GM12878 (cell line): ENCODE measurements around the gene SLAMF9. TPM values are rescaled to one million over a fixed set of nuclear protein-coding genes. Genes with fewer than 3 reads are reported as not detected.

Experiments
- ATAC-seq: fragments of 200-7000 bp; cut with Tn5 transposase; 3 replicates; pipeline ENCODE4 v1.9.1; 2020; ENCODE audit warnings: mild to moderate bottlenecking, moderate library complexity
- BruUV-seq: library from RNA; stranded (reverse); fragments of 400-500 nt; replicated peaks from 2 replicates; lab custom pipeline; 2021; lab: Mats Ljungman, UMichigan
- CTCF ChIA-PET: fragments of 300-600 bp; sonication (Branson Sonifier 250); formaldehyde crosslinking; extraction: SDS; loops from one replicate; lab custom pipeline; 2021; ENCODE audit warnings: inconsistent platforms; lab: Yijun Ruan, JAX
- POLR2A ChIA-PET: fragments of 350-600 bp; formaldehyde crosslinking; extraction: SDS; loops from one replicate; lab custom pipeline; 2021; ENCODE audit warnings: inconsistent platforms; lab: Charles Lee
- RAD21 ChIA-PET: fragments of 300-600 bp; sonication (Branson Sonifier 250); formaldehyde crosslinking; loops from one replicate; lab custom pipeline; 2023; ENCODE audit warnings: antibody characterized with exemption; ENCODE audit not compliant: unreplicated experiment; lab: Charles Lee
- SMC1A ChIA-PET: fragments of 300-600 bp; sonication (Branson Sonifier 250); formaldehyde crosslinking; loops from one replicate; lab custom pipeline; 2023; ENCODE audit not compliant: unreplicated experiment, uncharacterized antibody; lab: Charles Lee
- DNase-seq: peaks from one replicate; pipeline ENCODE4 v3.0.0-alpha.2; 2011; ENCODE audit warnings: low read depth, low spot score
- FAIRE-seq: peaks from 3 replicates; lab custom pipeline; 2011; peaks lifted over from hg19 to GRCh38; lab: Jason Lieb, UNC
- H2AFZ ChIP-seq: 2 replicates; pipeline ENCODE4 v1.6.0; 2011; ENCODE audit warnings: low read depth, low read length, control low read depth; ENCODE audit not compliant: control insufficient read depth
- H3K27ac ChIP-seq: 2 replicates; pipeline ENCODE4 v1.5.1; 2011; ENCODE audit warnings: control low read depth; ENCODE audit not compliant: control insufficient read depth, insufficient read depth
- H3K27me3 ChIP-seq, 2 experiments: replicated peaks in 1 of 2; 2 replicates each; pipeline versions ENCODE4 v1.6.0 to v1.6.1; 2011; ENCODE audit warnings: low read length in 1 of 2; ENCODE audit not compliant: control insufficient read depth in 2 of 2, insufficient read depth in 2 of 2
- H3K36me3 ChIP-seq, 2 experiments: 2 replicates each; pipeline ENCODE4 v1.5.1; 2011; ENCODE audit warnings: low read length in 1 of 2; ENCODE audit not compliant: control insufficient read depth in 2 of 2, insufficient read depth in 2 of 2
- H3K4me1 ChIP-seq: 2 replicates; pipeline ENCODE4 v1.6.1; 2011; ENCODE audit warnings: mild to moderate bottlenecking, low read length, moderate library complexity, mixed read lengths; ENCODE audit not compliant: control insufficient read depth, insufficient read depth
- H3K4me2 ChIP-seq: 2 replicates; pipeline ENCODE4 v1.6.0; 2011; ENCODE audit warnings: control low read depth; ENCODE audit not compliant: control insufficient read depth, insufficient read depth
- H3K4me3 ChIP-seq: fragments of 200-600 bp; sonication (generic); 2 replicates; pipeline ENCODE4 v1.5.1; 2016
- H3K79me2 ChIP-seq: 2 replicates; pipeline ENCODE4 v1.6.0; 2011; ENCODE audit warnings: low read length; ENCODE audit not compliant: control insufficient read depth, insufficient read depth
- H3K9ac ChIP-seq: 2 replicates; pipeline ENCODE4 v1.8.0; 2011; ENCODE audit warnings: low read length, control low read depth, mixed read lengths; ENCODE audit not compliant: control insufficient read depth, insufficient read depth
- H3K9me3 ChIP-seq: replicated peaks from 3 replicates; pipeline ENCODE4 v1.5.1; 2011; ENCODE audit warnings: mild to moderate bottlenecking, low read length; ENCODE audit not compliant: control insufficient read depth, insufficient read depth
- H4K20me1 ChIP-seq: 2 replicates; pipeline ENCODE4 v1.6.0; 2011; ENCODE audit not compliant: control insufficient read depth, insufficient read depth
- ASH2L ChIP-seq: fragments of 300-600, 200-600 bp; sonication (generic); IDR thresholded peaks from 2 replicates; pipeline ENCODE4 v1.6.1; 2017; ENCODE audit warnings: low read depth, mild to moderate bottlenecking, borderline replicate concordance
- ATF7 ChIP-seq: fragments of 450-650 bp; IDR thresholded peaks from 2 replicates; pipeline ENCODE4 v1.6.1; 2016; ENCODE audit warnings: low read depth, mild to moderate bottlenecking
- BACH1 ChIP-seq: fragments of 450-650 bp; IDR thresholded peaks from 2 replicates; pipeline ENCODE4 v1.6.1; 2017; ENCODE audit warnings: mild to moderate bottlenecking, borderline replicate concordance
- CHD2 ChIP-seq: IDR thresholded peaks from 2 replicates; pipeline ENCODE4 v1.6.1; 2011; ENCODE audit warnings: low read depth, low read length, improper control_type of control experiment, borderline replicate concordance
- CREB1 ChIP-seq: IDR thresholded peaks from 2 replicates; pipeline ENCODE4 v1.6.1; 2012; ENCODE audit warnings: low read depth, mild to moderate bottlenecking, inconsistent platforms
- DPF2 ChIP-seq: fragments of 450-650 bp; IDR thresholded peaks from 2 replicates; pipeline ENCODE4 v1.6.1; 2017; ENCODE audit warnings: mild to moderate bottlenecking
- EGR1 ChIP-seq, 2 experiments: IDR thresholded peaks; 1 replicate in 1 of 2; 2 replicates in 1 of 2; pipeline ENCODE4 v1.6.1; 2011 to 2012; ENCODE audit warnings: low read depth in 2 of 2, low read length in 2 of 2, borderline replicate concordance in 1 of 2, mild to moderate bottlenecking in 1 of 2, moderate library complexity in 1 of 2
- EP300 ChIP-seq, 2 experiments: fragments of 150-350 bp in 1 of 2; IDR thresholded peaks; 2 replicates each; pipeline ENCODE4 v1.6.1; 2011 to 2012; ENCODE audit warnings: low read depth in 2 of 2, low read length in 2 of 2, borderline replicate concordance in 1 of 2, improper control_type of control experiment in 1 of 2, inconsistent platforms in 1 of 2; ENCODE audit not compliant: control insufficient read depth in 1 of 2
- FOXK2 ChIP-seq: fragments of 450-650 bp; IDR thresholded peaks from 2 replicates; pipeline ENCODE4 v1.6.1; 2017; ENCODE audit warnings: mild to moderate bottlenecking, moderate library complexity
- IKZF1 ChIP-seq: fragments of 450-650 bp; conservative IDR thresholded peaks from 2 replicates; pipeline ENCODE4 v1.6.1; 2017; ENCODE audit warnings: antibody characterized with exemption, mild to moderate bottlenecking
- JUND ChIP-seq: IDR thresholded peaks from 2 replicates; pipeline ENCODE4 v1.6.1; 2012; ENCODE audit warnings: low read depth, mild to moderate bottlenecking, low read length, improper control_type of control experiment, moderate library complexity
- MEF2A ChIP-seq: IDR thresholded peaks from 2 replicates; pipeline ENCODE4 v1.6.1; 2011; ENCODE audit warnings: low read depth, mild to moderate bottlenecking, low read length, moderate library complexity; ENCODE audit not compliant: insufficient read depth
- PAX5 ChIP-seq: IDR thresholded peaks from 2 replicates; pipeline ENCODE4 v1.6.1; 2011; ENCODE audit warnings: low read depth, low read length, borderline replicate concordance
- PKNOX1 ChIP-seq: fragments of 450-650 bp; IDR thresholded peaks from 2 replicates; pipeline ENCODE4 v1.6.1; 2016; ENCODE audit warnings: mild to moderate bottlenecking
- RCOR1 ChIP-seq: conservative IDR thresholded peaks from 2 replicates; pipeline ENCODE4 v1.6.1; 2012; ENCODE audit warnings: low read depth, low read length, improper control_type of control experiment
- RELA ChIP-seq: fragments of 450-650 bp; IDR thresholded peaks from 2 replicates; pipeline ENCODE4 v1.8.0; 2014; ENCODE audit warnings: borderline replicate concordance; ENCODE audit not compliant: partially characterized antibody
- ZSCAN29 ChIP-seq: fragments of 450-650 bp; IDR thresholded peaks from 2 replicates; pipeline ENCODE4 v1.6.1; 2017; ENCODE audit warnings: mild to moderate bottlenecking, moderate library complexity
- WGBS: methylation state at CpG from one replicate; pipeline ENCODE4 v1.1.6; 2016; ENCODE audit warnings: low lambda C conversion rate; ENCODE audit not compliant: insufficient replicate concordance, insufficient coverage; ENCODE audit errors: missing lambda C conversion rate; 5-methylcytosine and 5-hydroxymethylcytosine counted together
- in situ Hi-C: fragments of 300-500 bp; cut with MboI; formaldehyde crosslinking; loops from 9 replicates; pipeline ENCODE4 v1.14.3; 2018; ENCODE audit warnings: mixed read lengths
- intact Hi-C: fragments of 100-400 bp; cut with micrococcal nuclease; formaldehyde crosslinking; loops from one replicate; pipeline ENCODE4 v1.14.2; 2022; ENCODE audit not compliant: unreplicated experiment
- polyA plus RNA-seq, 11 experiments: library from polyadenylated mRNA; depleted of rRNA in 4 of 11; unstranded in 6 of 11; stranded (reverse) in 5 of 11; fragments of >200 nt; fragmentation: Nextera tagmentation in 4 of 11; fragmentation: Illumina TruSeq in 1 of 11; extraction: Ambion mirVana in 4 of 11; extraction: Trizol in 1 of 11; gene quantifications; 1 replicate in 1 of 11; 2 replicates in 10 of 11; pipeline versions ENCODE4 v1.2.1 to v1.2.3, GENCODE V29; 2011 to 2016; ENCODE audit warnings: inconsistent platforms in 2 of 11, missing spikeins in 2 of 11, low read depth in 1 of 11
- total RNA-seq, 4 experiments: library from RNA; depleted of rRNA in 3 of 4; stranded (reverse); fragments of >200 nt in 3 of 4; fragmentation: Illumina TruSeq in 1 of 4; extraction: Trizol in 1 of 4; gene quantifications; 2 replicates each; pipeline versions ENCODE4 v1.2.1 to v1.2.3, GENCODE V29; 2013 to 2021

The SLAMF9 gene
- total and polyA plus RNA-seq, 10 of the 15 experiments (the other 5 are each of a cell fraction or from before 2014, with no cell fraction given), result not detected

- intact Hi-C loops, result loop anchor here (10.0 kb wide), 1 partner anchor 849 kb away; the partner anchor contains the start of gene AIM2
- in situ Hi-C loops, result no loop called here
- FAIRE-seq (no peak), ATAC-seq (peak; percentile 29), DNase-seq (no peak)
- no peaks in the 10 kb centered on the region for H3K9me3 ChIP-seq
- RAD21 ChIA-PET, result interaction anchor here (1.3 to 7.5 kb wide), 8 partner anchors 8 to 1302 kb away, joined by 3 to 94 read pairs (median 7); partner anchors contain the start of genes AIM2 and TOMM40L
- H3K9ac ChIP-seq, result peak overlapping the region; percentile 84
- TSS peak; percentile 88 for BruUV-seq
- 0% methylated on average over 20 of the region's 31 CpGs for WGBS
- H3K27ac ChIP-seq, result peak overlapping the region; percentile 82
- H3K27me3 ChIP-seq, result no peaks in the 10 kb centered on the region
- POLR2A ChIA-PET, result interaction anchor here (1.4 to 5.2 kb wide), 6 partner anchors 10 to 847 kb away, joined by 3 to 25 read pairs (median 10); partner anchors contain the start of gene AIM2
- H3K79me2 ChIP-seq, result peaks cover 61% of the 10 kb centered on the region
- peak overlapping the region; percentile 68 for H3K4me2 ChIP-seq
- peak overlapping the region; percentile 82 for H3K4me3 ChIP-seq
- H2AFZ ChIP-seq, result no peak overlapping the region; the same call in 1 of the 2 replicates
- SMC1A ChIA-PET, result interaction anchor here (0.5 to 8.1 kb wide), 9 partner anchors 8 to 125 kb away, joined by 3 to 83 read pairs (median 4); no protein-coding TSS in a partner anchor
- peaks cover 6 to 14% of the 10 kb centered on the region in 2 experiments; a peak in 3 of 4 replicates for H3K36me3 ChIP-seq
- CTCF ChIA-PET, result interaction anchor here (0.6 to 22.4 kb wide), 12 partner anchors 12 to 423 kb away, joined by 3 to 422 read pairs (median 8); no protein-coding TSS in a partner anchor
- H4K20me1 ChIP-seq, result no peaks in the 10 kb centered on the region
- H3K4me1 ChIP-seq, result peaks cover 32% of the 10 kb centered on the region
- 0 out of 4 replicates have a peak, but pooled peaks of 1 of the 2 experiments have one; percentile 10 for TF ChIP-seq EP300 (IDR thresholded peaks at IDR 0.05; ENCODE audit: borderline replicate concordance in 1 of 2, control insufficient read depth in 1 of 2, low read depth in 2 of 2, low read length in 2 of 2)
- 0 out of 2 replicates have a peak, but pooled peaks have one; percentile 21 for TF ChIP-seq ZSCAN29
- TF ChIP-seq ASH2L, result no peak
- no peak for TF ChIP-seq RCOR1
- TF ChIP-seq JUND, result peak; percentile 57; the same call in 1 of the 2 replicates
- peak in 1 of 2 experiments; percentile 26; a peak in 1 of 3 replicates for TF ChIP-seq EGR1 (IDR thresholded peaks at IDR 0.05; ENCODE audit: borderline replicate concordance in 1 of 2, low read depth in 2 of 2, low read length in 2 of 2)
- 0 out of 2 replicates have a peak, but pooled peaks have one; percentile 2 for TF ChIP-seq PKNOX1
- peak; percentile 32; the same call in 1 of the 2 replicates for TF ChIP-seq IKZF1
- TF ChIP-seq BACH1, result peak; percentile 76; the same call in 1 of the 2 replicates
- peak; percentile 74; the same call in 1 of the 2 replicates for TF ChIP-seq DPF2
- TF ChIP-seq RELA, result peak; percentile 53
- TF ChIP-seq MEF2A, result no peak
- TF ChIP-seq FOXK2, result peak; percentile 29; the same call in 1 of the 2 replicates
- TF ChIP-seq PAX5, result 0 out of 2 replicates have a peak, but pooled peaks have one; percentile 45
- 0 out of 2 replicates have a peak, but pooled peaks have one; percentile 35 for TF ChIP-seq CHD2
- peak; percentile 71 for TF ChIP-seq CREB1
- peak; percentile 25; the same call in 1 of the 2 replicates for TF ChIP-seq ATF7
These were observed 29.8 kb downstream of the SLAMF9 start for GRCh38 chr1:159924025-159924790.
